IPS-15b (cell line): Measurements from ENCODE around the gene METTL21A.
"Not testable (repeated sequence)": the region's sequence is repeated elsewhere in the genome, so short reads cannot be mapped to it uniquely, and the experiment has no call there.

Source experiments
- H3K27me3 ChIP-seq: one replicate; pipeline ENCODE4 v1.6.1; 2013; ENCODE audit warnings: low read length; ENCODE audit not compliant: control insufficient read depth, insufficient read depth
- H3K36me3 ChIP-seq: one replicate; pipeline ENCODE4 v1.6.1; 2013; ENCODE audit warnings: low read length; ENCODE audit not compliant: control insufficient read depth, insufficient read depth
- H3K4me1 ChIP-seq: one replicate; pipeline ENCODE4 v1.6.1; 2013; ENCODE audit warnings: mild to moderate bottlenecking, low read length; ENCODE audit not compliant: control insufficient read depth, insufficient read depth
- H3K4me3 ChIP-seq: one replicate; pipeline ENCODE4 v1.5.1; 2013; ENCODE audit warnings: low read depth, low read length
- H3K9ac ChIP-seq: one replicate; pipeline ENCODE4 v1.6.1; 2013; ENCODE audit warnings: low read depth, mild to moderate bottlenecking, low read length
- H3K9me3 ChIP-seq: one replicate; pipeline ENCODE4 v1.6.1; 2013; ENCODE audit warnings: mild to moderate bottlenecking, low read length; ENCODE audit not compliant: control insufficient read depth, insufficient read depth

The METTL21A gene

DNA sequence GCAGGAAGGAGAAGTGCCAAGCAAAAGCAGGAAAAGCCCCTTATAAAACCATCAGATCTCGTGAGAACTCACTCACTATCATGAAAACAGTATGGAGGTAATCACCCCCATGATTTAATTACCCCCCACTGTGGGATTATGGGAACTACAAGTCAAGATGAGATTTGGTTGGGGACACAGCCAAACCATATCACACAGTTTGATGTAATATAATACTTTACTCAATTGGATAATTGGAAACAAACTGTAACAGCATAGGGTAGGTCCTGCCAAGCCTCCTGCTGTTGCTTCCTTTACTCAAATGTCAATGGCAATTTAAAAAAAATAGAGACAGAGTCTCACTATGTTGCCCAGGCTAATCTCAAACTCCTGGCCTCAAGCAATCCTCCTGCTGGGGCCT lies 15.5 kb upstream of the METTL21A start:
- Histone ChIP-seq H3K9ac (no peak overlapping the region), H3K36me3 (no peaks in the 10 kb centered on the region), H3K4me1 (no peaks in the 10 kb centered on the region), H3K4me3 (no peak overlapping the region), H3K27me3 (no peaks in the 10 kb centered on the region), H3K9me3 (no peaks in the 10 kb centered on the region)

DNA sequence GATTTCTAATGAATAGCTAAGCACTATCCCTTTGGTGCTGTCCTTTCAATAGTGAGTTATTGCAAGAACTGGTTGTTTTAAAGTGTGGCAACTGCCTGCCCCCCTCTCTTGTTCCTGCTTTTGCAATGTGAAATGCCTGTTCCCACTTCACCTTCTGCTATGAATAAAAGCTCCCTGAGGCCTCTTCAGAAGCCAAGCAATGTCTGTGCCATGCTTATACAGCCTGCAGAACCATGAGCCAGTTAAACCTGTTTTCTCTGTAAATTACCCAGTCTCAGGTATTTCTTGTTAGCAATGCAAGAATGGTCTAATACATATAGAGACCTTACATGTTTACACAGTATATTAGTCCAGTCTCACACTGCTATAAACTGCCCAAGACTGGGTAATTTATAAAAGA lies 15.0 kb upstream of the METTL21A start:
- Histone ChIP-seq H3K4me3 (no peak overlapping the region), H3K36me3 (no peaks in the 10 kb centered on the region), H3K9ac (no peak overlapping the region), H3K9me3 (no peaks in the 10 kb centered on the region), H3K4me1 (no peaks in the 10 kb centered on the region), H3K27me3 (no peaks in the 10 kb centered on the region)

DNA sequence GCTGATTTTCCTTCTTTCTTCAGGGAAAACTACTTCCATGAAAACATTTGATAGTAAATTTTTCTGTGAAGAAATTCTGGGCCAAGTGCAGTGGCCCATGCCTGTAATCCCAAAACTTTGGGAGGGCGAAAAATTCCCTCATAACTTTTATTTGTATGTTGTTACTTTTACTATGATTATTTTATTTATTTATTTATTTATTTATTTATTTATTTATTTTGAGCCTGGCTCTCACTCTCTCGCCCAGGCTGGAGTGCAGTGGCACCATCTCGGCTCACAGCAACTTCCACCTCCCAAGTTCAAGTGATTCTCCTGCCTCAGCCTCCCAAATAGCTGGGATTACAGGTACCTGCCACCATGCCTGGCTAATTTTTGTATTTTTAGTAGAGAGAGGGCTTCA lies 14.1 kb upstream of the METTL21A start:
- not testable (repeated sequence) for H3K4me3 ChIP-seq, H3K4me1 ChIP-seq, H3K36me3 ChIP-seq, H3K9me3 ChIP-seq, H3K9ac ChIP-seq, H3K27me3 ChIP-seq

DNA sequence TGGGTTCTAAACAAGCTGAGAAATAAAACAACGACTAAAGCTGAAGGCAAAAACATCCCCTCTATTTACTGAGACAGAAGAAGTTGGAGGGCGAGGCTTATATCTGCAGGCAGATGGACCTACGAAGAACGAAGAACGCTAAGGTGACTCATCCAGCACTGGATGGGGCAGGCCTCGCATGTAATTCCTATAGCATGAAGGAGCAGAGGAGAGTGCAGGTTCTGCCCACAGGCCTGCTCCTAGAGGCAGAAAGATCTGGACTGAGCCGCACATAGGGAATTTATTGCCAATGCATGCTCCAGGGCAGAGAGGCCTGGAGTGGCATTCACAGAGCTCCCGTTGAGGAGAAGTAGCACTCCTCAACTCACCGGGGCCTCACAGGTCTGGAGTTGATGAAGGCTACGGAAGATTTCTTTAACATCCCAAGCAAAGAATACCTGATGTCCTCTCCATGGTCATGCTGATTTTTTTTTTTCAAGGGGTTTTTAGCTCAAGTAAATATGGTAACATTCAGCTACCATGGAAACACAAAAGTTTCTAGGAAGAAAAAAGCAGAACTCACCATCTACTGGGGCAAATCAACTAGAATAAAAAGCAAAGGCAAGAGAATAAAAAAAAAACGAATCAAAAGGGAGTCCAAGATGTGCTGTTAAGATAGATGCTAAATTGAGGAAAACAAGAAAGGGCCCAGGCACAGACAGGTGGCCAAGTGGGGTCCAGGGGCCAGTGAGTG lies 10.4 kb upstream of the METTL21A start:
- H3K4me3 ChIP-seq, result no peak overlapping the region
- no peaks in the 10 kb centered on the region for H3K36me3 ChIP-seq
- no peaks in the 10 kb centered on the region for H3K9me3 ChIP-seq
- no peaks in the 10 kb centered on the region for H3K27me3 ChIP-seq
- H3K9ac ChIP-seq, result no peak overlapping the region
- H3K4me1 ChIP-seq, result peaks cover 3% of the 10 kb centered on the region

DNA sequence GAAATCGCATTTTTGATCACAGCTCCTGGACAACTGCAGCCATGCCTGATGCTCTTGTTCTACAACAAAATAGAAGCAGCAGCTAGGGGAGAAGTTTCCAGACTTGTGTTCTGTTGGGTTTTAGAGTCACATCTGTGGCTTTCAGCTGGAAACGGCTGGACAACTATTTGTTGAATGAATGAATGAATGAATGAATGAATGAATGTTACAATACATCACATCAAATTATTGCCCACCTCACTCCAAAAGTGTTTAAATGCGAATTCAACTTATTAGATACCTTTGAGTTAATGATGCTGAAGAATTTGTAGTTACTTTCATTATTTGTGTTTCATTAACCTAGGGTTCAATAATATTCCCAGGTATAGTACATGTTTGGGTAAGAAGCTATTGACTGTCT lies 8.5 kb upstream of the METTL21A start:
- Histone ChIP-seq H3K9me3 (no peaks in the 10 kb centered on the region), H3K9ac (no peak overlapping the region), H3K27me3 (no peaks in the 10 kb centered on the region), H3K4me3 (no peak overlapping the region), H3K4me1 (peaks cover 3% of the 10 kb centered on the region), H3K36me3 (no peaks in the 10 kb centered on the region)

DNA sequence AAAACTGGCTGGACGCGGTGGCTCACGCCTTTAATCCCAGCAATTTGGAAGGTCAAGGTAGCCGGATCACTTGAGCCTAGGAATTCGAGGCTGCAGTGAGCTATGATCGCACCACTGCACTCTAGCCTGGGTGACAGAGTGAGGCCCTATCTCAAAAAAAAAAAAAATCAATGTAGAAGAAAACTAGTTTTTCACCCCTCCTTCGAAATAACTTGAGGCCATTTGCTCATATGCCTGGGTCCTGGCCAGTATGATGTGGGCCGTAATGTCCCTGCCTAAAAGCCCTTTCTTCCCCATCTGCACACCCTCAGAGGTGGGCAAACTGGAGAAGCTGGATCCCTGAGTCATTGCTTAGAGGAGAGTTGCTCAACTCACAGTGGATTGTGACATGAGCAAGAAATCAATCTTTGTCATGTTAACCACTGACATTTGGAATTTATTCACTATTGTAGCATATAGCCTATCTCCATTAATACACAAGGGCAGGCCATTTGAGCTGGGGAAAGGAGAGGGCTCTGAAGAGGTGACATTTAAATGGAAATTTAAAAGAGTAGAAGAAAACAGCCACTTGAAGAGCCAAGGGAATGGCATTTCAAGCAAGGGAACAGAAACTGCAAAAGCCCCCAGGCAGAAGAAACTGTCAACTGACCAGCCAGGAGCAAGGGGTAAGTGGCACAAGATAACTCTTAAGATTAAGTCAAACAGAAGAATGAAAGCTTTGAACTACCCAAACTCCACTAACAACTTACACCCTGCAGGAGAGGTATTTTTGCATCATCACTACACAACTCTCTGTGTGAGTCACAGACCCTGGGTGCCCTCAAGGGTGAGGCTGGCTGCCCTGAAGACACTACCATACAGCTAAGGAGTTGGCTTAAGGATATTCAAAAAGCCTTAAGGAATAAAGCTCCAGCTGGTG lies 7.6 kb upstream of the METTL21A start:
- H3K9ac ChIP-seq, result no peak overlapping the region
- H3K9me3 ChIP-seq, result no peaks in the 10 kb centered on the region
- H3K4me3 ChIP-seq, result no peak overlapping the region

DNA sequence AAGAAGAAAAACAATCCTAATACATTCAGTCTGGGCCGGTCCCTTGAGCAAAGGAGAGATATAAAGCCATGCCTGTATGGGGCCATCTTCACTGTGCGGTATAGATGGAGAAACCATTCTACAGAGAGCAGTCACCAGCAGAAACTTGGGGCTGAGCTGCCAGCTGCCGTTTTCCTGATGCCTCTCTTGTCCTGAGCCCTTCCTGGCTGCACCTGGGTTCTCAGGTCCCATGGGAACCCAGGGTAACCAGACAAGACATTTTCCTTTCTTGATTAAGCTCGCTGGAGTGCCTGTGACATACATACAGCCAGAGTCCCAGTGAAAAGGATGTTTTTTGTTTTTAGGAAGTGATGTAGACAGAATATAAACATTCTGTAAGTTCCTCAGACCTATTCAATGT lies 5.3 kb upstream of the METTL21A start:
- H3K9ac ChIP-seq, result no peak overlapping the region
- no peaks in the 10 kb centered on the region for H3K36me3 ChIP-seq
- no peaks in the 10 kb centered on the region for H3K27me3 ChIP-seq
- H3K4me3 ChIP-seq, result no peak overlapping the region
- peaks cover 3% of the 10 kb centered on the region for H3K4me1 ChIP-seq
- no peaks in the 10 kb centered on the region for H3K9me3 ChIP-seq

More for the DNA sequence above, 7.6 kb upstream of the METTL21A start:
- Histone ChIP-seq H3K27me3 (no peaks in the 10 kb centered on the region), H3K4me1 (peaks cover 3% of the 10 kb centered on the region), H3K36me3 (no peaks in the 10 kb centered on the region)

DNA sequence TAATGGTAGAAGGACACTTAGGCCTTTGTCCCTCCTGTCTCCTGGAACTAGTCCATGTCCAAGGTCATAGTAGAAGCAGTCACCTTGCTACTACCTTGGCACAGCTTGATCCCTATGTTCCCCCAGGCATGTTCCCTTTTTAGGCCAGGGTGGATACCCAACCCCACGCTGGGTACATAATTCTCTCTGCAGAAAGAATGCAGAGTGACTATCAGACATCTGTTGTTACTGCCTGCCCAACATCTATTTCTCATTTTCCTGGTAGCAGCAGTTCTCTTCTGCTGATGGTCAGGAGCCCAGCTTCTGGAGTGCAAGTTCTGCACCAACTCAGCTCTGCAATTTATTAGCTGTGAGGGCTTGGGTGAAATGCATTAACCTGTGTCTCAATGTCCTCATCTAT lies 4.4 kb upstream of the METTL21A start:
- no peaks in the 10 kb centered on the region for H3K36me3 ChIP-seq
- H3K9me3 ChIP-seq, result no peaks in the 10 kb centered on the region
- peaks cover 3% of the 10 kb centered on the region for H3K4me1 ChIP-seq
- H3K4me3 ChIP-seq, result no peak overlapping the region
- no peak overlapping the region for H3K9ac ChIP-seq
- H3K27me3 ChIP-seq, result no peaks in the 10 kb centered on the region

DNA sequence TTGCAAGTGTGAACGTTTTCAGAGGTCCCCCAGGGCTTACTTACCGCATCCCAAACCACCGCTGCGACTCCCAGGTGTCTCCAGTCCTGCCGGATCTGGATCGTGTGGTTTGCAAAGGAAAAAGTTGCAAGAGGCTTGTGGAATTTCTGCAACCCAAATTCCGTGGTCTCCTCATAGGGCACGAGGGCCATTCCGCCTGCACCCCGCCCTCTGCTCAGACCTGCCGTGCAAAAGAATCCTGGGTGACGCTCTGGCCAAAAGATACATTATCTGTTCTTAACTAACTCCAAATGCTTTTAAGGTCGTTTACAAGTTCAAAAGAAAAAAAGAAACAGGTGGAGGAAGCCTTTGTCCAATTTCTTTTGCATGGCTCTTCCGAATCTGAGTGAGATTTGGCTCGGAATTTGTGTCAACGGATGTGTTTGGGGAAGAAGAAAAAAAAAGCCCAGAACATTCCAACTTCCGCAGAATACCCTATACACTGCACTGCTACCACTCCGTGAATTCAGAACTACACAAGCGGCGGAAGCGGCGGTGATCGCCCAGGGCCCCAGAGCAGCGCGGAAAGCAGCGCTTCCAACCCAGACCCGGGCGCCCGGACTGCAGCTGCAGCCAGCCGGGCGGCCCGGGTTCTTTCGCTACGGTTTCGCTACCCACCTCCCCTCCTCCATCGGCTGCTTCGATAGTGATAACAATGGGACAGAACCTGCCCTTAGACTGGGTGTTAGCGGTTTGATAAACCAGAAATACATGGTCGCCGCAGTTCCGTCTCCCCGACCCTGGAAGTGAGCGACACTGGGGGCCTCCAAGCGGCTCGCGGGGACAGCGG lies 795 bp downstream of the METTL21A start:
- Histone ChIP-seq H3K27me3 (no peaks in the 10 kb centered on the region), H3K36me3 (peaks cover 7% of the 10 kb centered on the region), H3K4me3 (peak overlapping the region; percentile 98), H3K9ac (peak overlapping the region; percentile 89), H3K9me3 (no peaks in the 10 kb centered on the region), H3K4me1 (peaks cover 3% of the 10 kb centered on the region)

DNA sequence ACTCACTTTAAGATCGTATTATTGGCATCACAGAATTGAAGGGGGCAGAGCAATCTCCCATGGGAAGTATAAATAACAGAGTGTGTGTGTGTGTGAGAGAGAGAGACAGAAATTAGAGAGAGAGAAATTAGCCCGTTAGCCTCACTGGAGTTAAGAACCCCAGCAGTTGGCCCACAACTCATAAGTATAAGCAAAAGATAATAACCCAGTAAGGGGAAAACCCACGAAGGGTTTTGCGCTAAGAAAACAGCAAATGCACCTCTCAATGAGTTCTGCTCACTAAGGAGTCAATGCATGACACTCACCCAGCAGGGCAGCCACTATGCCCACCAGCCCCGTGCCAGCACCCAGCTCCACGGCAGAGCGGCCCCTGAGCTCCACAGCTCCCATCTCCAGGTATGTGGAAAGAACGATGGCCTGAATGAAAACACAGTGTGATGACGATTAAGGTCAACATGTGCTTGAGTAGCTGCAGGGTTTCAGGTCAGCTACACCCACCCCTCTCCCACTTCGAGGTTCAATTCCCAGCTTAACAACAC lies 3.6 kb downstream of the METTL21A start:
- no peak overlapping the region for H3K9ac ChIP-seq
- H3K9me3 ChIP-seq, result no peaks in the 10 kb centered on the region
- peaks cover 19% of the 10 kb centered on the region for H3K36me3 ChIP-seq
- no peaks in the 10 kb centered on the region for H3K27me3 ChIP-seq
- no peak overlapping the region for H3K4me3 ChIP-seq
- H3K4me1 ChIP-seq, result peaks cover 3% of the 10 kb centered on the region

DNA sequence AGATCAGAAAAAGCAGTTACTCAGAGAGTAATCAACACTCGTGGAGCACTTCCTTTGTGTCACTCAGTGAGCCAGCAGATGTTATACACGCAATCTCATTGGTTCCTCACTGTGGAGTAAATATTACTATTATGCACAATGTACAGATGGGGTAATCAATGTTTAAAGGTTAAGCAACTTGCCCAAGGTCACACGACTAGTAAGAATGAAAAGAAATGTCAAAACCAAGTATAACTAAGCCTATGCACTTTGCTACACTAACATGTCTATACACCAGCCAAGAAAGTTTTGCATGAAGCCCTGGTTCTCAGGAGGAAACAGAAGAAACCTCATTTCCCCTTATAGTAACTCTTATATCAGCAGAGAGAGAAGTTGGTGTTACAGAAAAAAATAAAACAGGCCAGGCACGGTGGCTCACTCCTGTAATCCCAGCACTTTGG lies 5.4 kb downstream of the METTL21A start:
- Histone ChIP-seq H3K4me3 (no peak overlapping the region), H3K9me3 (no peaks in the 10 kb centered on the region), H3K27me3 (no peaks in the 10 kb centered on the region), H3K9ac (no peak overlapping the region), H3K36me3 (peaks cover 23% of the 10 kb centered on the region), H3K4me1 (peaks cover 3% of the 10 kb centered on the region)
